ENCODE measurements around the gene MKNK2.
"Not testable (repeated sequence)": the region's sequence is repeated elsewhere in the genome, so short reads cannot be mapped to it uniquely, and the experiment has no call there.

MKNK2 gene

DNA sequence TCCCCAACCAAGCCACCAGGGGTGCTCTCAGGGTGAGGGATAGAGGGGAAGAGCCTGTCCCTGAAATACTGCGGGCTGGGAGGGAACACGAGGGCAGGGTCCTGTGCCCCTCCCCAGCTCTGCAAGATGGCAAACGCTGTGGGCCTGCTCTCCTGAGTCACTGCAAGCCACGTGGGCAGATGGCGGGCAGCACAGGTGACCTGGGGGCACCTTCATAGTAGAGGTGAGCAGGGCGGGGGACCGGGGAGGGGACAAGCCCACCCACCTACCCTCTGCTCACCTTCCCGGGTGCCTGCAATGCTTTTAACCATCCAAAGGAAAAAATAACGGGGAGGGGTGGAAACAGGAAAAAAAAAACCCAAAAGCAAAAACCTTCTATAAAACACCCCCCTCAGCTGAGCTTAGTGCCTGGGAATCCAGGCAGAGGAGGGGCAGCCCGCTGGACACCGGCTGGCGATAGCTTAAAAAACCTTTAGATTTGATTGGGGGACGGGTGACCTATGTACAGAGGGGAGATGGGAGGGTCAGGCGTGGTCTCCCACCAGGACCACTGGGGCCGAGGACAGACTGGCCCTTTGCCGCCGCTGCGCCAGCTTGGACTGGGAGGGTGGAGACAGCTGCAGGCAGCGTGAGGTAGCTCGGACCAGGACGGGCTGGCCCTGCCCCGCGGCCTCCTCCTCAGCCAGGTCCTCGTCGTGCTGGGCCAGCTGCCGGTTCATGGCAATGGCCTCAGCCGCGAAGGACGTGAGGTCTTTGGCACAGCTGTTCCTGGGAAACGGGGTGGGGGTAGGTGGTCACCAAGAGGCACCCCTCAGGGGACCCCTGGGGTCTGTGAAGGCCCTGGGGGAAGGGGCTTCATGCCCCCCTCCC lies 11.7 kb downstream of the MKNK2 start:
- no peaks in the 10 kb centered on the region for H3K27me3 ChIP-seq (ENCODE audit: low read depth, low read length)
- peaks cover 17 to 46% of the 10 kb centered on the region in 2 donors for H3K36me3 ChIP-seq (ENCODE audit: control insufficient read depth in 1 of 2, insufficient read depth in 2 of 2, low read length in 2 of 2)
- H3K4me3 ChIP-seq (ENCODE audit: low read depth in 1 of 2, low read length in 2 of 2), result no peak overlapping the region
- peaks cover 5 to 40% of the 10 kb centered on the region in 2 donors for H3K4me1 ChIP-seq (ENCODE audit: control insufficient read depth in 1 of 2, insufficient read depth in 2 of 2, low read length in 2 of 2)
- no peak overlapping the region for H3K27ac ChIP-seq (ENCODE audit: low read length)
- H3K9me3 ChIP-seq (ENCODE audit: control insufficient read depth in 1 of 2, low read length in 2 of 2), result peaks cover 0 to 8% of the 10 kb centered on the region in 2 donors

DNA sequence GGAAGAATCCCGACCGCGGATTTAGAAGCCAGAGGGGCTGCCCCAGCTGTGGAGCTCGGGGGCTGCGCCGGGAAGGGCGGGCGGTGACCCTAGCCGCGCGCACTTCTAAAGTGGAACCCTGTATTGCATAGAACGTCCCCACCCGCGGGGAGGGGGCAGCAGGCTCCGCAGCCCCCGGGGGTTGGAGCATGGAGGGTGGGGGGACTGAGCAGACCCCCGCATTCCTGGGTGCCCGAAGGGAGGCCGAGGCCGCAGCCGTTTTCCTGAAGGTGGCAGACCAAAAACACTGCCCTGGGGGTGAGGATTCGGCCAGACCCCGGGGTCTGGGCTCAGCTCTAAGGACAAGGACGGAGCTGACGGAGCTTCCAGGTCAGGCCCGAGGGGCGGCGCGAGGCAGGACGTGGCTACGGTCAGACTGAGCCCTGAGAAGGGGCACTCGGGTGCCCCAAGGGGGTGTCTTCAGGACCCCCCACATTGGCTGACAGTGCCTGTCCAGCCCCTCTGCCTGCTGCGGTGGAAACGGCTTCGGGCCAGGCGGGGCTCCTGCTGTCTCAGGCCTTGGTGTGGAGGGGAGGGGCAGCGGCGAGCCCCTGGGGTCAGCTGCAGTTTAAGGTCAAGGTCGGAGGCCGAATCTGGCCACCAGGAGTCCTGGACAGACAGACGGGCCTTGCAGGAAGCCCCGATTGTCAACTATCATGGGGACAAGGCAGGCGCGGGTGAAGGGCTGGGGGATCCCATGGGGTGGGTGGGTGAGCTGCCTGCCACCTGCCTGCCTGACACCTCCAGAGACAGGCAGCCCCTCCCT lies 12.6 kb downstream of the MKNK2 start:
- Histone ChIP-seq H3K4me3 (ENCODE audit: low read depth in 1 of 2, low read length in 2 of 2) (no peak overlapping the region), H3K36me3 (ENCODE audit: control insufficient read depth in 1 of 2, insufficient read depth in 2 of 2, low read length in 2 of 2) (peaks cover 17 to 45% of the 10 kb centered on the region in 2 donors), H3K4me1 (ENCODE audit: control insufficient read depth in 1 of 2, insufficient read depth in 2 of 2, low read length in 2 of 2) (peaks cover 5 to 32% of the 10 kb centered on the region in 2 donors), H3K9me3 (ENCODE audit: control insufficient read depth in 1 of 2, low read length in 2 of 2) (peaks cover 0 to 8% of the 10 kb centered on the region in 2 donors), H3K27me3 (ENCODE audit: low read depth, low read length) (no peaks in the 10 kb centered on the region), H3K27ac (ENCODE audit: low read length) (no peak overlapping the region)

DNA sequence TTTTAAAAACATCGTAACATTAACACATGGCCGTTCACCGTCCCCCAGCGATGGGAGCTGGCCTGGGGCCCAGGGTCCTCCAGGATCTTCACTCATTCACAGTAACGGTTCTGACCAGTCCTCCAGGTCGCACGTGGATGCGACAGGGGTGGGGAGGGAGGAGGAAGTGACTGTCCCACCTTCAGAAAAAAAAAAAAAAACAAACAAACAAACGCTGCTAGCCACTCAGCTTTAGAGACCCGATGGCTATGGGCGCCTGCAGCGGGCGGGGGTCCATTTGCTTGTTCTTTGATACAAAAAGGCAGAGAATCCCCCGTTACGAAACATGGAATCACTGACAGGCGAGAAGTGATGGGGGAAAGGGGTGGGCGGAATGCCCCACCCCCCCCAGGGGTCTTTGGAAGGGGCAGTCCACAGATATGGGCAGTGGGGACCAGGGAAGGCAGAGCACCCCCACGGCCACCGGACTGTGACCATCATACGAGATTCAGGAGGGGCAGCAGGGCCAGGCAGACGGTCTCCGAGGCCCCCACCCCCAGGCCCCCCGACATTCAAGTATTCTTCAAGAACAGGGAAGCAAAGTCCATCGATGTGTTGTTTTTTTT lies 13.3 kb downstream of the MKNK2 start:
- Histone ChIP-seq H3K4me3 (ENCODE audit: low read depth in 1 of 2, low read length in 2 of 2) (no peak overlapping the region), H3K27ac (ENCODE audit: low read length) (no peak overlapping the region), H3K9me3 (ENCODE audit: control insufficient read depth in 1 of 2, low read length in 2 of 2) (peaks cover 0 to 8% of the 10 kb centered on the region in 2 donors), H3K36me3 (ENCODE audit: control insufficient read depth in 1 of 2, insufficient read depth in 2 of 2, low read length in 2 of 2) (peaks cover 17 to 38% of the 10 kb centered on the region in 2 donors), H3K4me1 (ENCODE audit: control insufficient read depth in 1 of 2, insufficient read depth in 2 of 2, low read length in 2 of 2) (peaks cover 6 to 26% of the 10 kb centered on the region in 2 donors), H3K27me3 (ENCODE audit: low read depth, low read length) (no peaks in the 10 kb centered on the region)

DNA sequence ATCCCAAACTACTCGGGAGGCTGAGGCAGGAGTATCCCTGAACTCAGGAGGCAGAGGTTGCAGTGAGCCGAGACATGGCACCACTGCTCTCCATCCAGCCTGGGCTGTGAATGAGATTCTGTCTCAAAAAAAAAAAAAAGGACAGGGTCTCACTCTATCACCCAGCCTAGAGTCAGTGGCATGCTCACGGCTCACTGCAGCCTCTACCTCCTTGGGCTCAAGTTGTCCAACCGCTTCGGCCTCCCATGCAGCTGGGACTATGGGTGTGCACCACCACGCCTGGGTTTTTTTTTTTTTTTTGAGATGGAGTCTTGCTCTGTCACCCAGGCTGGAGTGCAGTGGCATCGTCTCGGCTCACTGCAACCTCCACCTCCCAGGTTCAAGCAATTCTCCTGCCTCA lies 14.6 kb downstream of the MKNK2 start:
- Histone ChIP-seq H3K27me3 (ENCODE audit: low read depth, low read length) (no peaks in the 10 kb centered on the region), H3K27ac (ENCODE audit: low read length) (no peak overlapping the region), H3K4me1 (ENCODE audit: control insufficient read depth in 1 of 2, insufficient read depth in 2 of 2, low read length in 2 of 2) (peaks cover 9 to 27% of the 10 kb centered on the region in 2 donors), H3K36me3 (ENCODE audit: control insufficient read depth in 1 of 2, insufficient read depth in 2 of 2, low read length in 2 of 2) (peaks cover 17 to 33% of the 10 kb centered on the region in 2 donors), H3K9me3 (ENCODE audit: control insufficient read depth in 1 of 2, low read length in 2 of 2) (peaks cover 0 to 8% of the 10 kb centered on the region in 2 donors), H3K4me3 (ENCODE audit: low read depth in 1 of 2, low read length in 2 of 2) (no peak overlapping the region)

DNA sequence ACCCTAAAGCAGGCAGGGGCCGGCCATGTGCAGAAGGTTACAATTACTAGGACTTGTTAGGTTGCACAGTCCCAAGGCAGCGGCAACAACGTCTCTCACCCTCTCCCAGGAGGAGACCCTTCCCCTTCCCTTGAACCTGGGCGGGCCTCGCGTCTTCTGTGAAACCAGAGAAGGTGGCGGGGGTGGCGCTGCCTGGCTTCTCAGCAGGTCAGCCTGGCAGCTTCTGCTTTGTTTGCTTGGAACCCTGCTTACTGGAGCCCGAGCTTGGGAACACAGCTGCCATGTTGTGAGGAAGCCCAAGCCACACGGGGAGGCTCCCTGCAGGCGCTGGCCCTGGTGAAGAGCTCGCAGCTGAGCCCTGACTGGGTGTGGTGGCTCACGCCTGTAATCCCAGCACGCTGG lies 15.5 kb downstream of the MKNK2 start:
- Histone ChIP-seq H3K9me3 (ENCODE audit: control insufficient read depth in 1 of 2, low read length in 2 of 2) (peaks cover 0 to 8% of the 10 kb centered on the region in 2 donors), H3K36me3 (ENCODE audit: control insufficient read depth in 1 of 2, insufficient read depth in 2 of 2, low read length in 2 of 2) (peaks cover 13 to 25% of the 10 kb centered on the region in 2 donors), H3K4me1 (ENCODE audit: control insufficient read depth in 1 of 2, insufficient read depth in 2 of 2, low read length in 2 of 2) (peaks cover 4 to 20% of the 10 kb centered on the region in 2 donors), H3K27ac (ENCODE audit: low read length) (no peak overlapping the region), H3K27me3 (ENCODE audit: low read depth, low read length) (no peaks in the 10 kb centered on the region), H3K4me3 (ENCODE audit: low read depth in 1 of 2, low read length in 2 of 2) (no peak overlapping the region)

DNA sequence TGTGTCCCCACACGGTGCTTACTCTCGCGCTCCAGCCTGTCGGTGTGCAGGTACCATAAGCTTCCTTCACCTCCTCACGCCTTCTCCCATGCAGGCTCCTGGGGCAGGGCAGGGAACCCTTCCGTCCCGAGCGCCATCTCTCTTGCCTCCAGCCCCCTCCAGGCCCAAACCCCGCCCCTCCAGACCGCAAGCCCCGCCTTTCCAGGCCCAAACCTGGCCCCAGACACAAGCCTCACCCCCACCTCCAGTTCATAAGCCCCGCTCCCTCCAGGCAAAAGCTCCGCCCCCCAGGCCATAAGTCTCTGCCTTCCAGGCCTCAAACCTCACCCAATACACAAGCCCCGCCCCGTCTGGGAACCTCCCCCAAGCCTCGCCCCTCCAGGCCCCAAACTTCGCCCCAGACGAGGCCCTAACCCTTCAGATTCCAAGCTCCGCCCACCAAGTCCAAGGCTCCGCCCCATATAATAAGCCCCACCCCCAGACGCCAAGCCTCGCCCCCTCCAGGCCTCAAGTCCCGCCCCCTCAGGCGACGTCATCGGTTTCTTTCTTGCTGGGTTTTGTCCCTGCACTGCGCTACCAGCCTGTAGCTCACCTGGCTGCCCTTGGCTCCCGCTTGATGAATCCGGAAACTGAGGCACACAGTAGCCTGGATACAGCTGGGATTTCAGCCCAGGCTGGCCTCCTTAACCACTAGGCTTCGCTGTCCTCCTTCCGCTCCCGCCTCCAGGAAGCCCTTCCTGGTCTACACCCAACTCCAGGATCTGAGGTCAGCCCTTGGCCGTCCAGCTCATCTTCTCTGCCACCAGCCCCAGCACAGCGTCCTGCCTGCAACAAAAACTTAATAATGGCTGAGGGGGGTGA lies 16.1 kb downstream of the MKNK2 start:
- H3K27ac ChIP-seq (ENCODE audit: low read length), result no peak overlapping the region
- H3K4me1 ChIP-seq (ENCODE audit: control insufficient read depth in 1 of 2, insufficient read depth in 2 of 2, low read length in 2 of 2), result peaks cover 4 to 15% of the 10 kb centered on the region in 2 donors
- H3K36me3 ChIP-seq (ENCODE audit: control insufficient read depth in 1 of 2, insufficient read depth in 2 of 2, low read length in 2 of 2), result peaks cover 8 to 18% of the 10 kb centered on the region in 2 donors
- H3K4me3 ChIP-seq (ENCODE audit: low read depth in 1 of 2, low read length in 2 of 2), result no peak overlapping the region
- H3K9me3 ChIP-seq (ENCODE audit: control insufficient read depth in 1 of 2, low read length in 2 of 2), result peaks cover 0 to 8% of the 10 kb centered on the region in 2 donors
- H3K27me3 ChIP-seq (ENCODE audit: low read depth, low read length), result no peaks in the 10 kb centered on the region

DNA sequence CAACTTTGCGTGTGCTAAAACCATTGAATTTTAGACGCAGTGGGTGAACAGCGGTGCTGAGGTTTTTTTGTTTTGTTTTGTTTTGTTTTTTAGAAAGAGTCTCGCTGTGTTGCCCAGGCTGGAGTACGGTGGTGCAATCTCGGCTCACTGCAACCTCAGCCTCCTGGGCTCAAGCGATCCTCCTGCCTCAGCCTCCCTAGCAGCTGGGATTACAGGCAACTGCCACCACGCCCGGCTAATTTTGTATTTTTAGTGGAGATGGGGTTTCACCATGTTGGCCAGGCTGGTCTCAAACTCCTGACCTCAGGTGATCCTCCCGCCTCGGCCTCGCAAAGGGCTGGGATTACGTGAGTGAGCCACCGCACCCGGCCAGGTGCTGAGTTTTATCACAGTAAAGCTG lies 16.8 kb downstream of the MKNK2 start:
- H3K4me3 ChIP-seq (ENCODE audit: low read depth in 1 of 2, low read length in 2 of 2), result not testable (repeated sequence)
- peaks cover 4 to 15% of the 10 kb centered on the region in 2 donors for H3K4me1 ChIP-seq (ENCODE audit: control insufficient read depth in 1 of 2, insufficient read depth in 2 of 2, low read length in 2 of 2)

DNA sequence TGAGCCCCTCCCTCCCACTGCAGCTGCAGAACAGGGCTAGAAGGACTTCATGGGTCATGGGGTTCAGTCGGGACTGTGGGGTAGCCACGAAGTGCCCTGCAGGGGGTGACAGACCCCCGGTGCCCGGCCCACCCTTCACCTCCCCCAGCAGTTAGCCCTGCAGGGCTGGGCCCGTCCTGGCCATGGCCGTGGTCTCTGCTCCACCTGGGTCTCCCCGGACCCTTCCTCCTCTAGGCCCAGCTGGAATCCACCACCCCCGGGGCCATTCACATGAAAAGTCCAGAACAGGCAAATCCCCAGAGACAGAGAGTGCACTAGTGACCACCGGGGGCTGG lies 17.3 kb downstream of the MKNK2 start:
- Histone ChIP-seq H3K4me1 (ENCODE audit: control insufficient read depth in 1 of 2, insufficient read depth in 2 of 2, low read length in 2 of 2) (peaks cover 4 to 15% of the 10 kb centered on the region in 2 donors), H3K4me3 (ENCODE audit: low read depth in 1 of 2, low read length in 2 of 2) (no peak overlapping the region), H3K36me3 (ENCODE audit: control insufficient read depth in 1 of 2, insufficient read depth in 2 of 2, low read length in 2 of 2) (peaks cover 0 to 7% of the 10 kb centered on the region in 2 donors), H3K27me3 (ENCODE audit: low read depth, low read length) (no peaks in the 10 kb centered on the region), H3K9me3 (ENCODE audit: control insufficient read depth in 1 of 2, low read length in 2 of 2) (peaks cover 0 to 8% of the 10 kb centered on the region in 2 donors), H3K27ac (ENCODE audit: low read length) (no peak overlapping the region)

More for the DNA sequence above, 16.8 kb downstream of the MKNK2 start:
- H3K9me3 ChIP-seq (ENCODE audit: control insufficient read depth in 1 of 2, low read length in 2 of 2); H3K27me3 ChIP-seq (ENCODE audit: low read depth, low read length); H3K27ac ChIP-seq (ENCODE audit: low read length): not testable (repeated sequence)
- peaks cover 4 to 11% of the 10 kb centered on the region in 2 donors for H3K36me3 ChIP-seq (ENCODE audit: control insufficient read depth in 1 of 2, insufficient read depth in 2 of 2, low read length in 2 of 2)

DNA sequence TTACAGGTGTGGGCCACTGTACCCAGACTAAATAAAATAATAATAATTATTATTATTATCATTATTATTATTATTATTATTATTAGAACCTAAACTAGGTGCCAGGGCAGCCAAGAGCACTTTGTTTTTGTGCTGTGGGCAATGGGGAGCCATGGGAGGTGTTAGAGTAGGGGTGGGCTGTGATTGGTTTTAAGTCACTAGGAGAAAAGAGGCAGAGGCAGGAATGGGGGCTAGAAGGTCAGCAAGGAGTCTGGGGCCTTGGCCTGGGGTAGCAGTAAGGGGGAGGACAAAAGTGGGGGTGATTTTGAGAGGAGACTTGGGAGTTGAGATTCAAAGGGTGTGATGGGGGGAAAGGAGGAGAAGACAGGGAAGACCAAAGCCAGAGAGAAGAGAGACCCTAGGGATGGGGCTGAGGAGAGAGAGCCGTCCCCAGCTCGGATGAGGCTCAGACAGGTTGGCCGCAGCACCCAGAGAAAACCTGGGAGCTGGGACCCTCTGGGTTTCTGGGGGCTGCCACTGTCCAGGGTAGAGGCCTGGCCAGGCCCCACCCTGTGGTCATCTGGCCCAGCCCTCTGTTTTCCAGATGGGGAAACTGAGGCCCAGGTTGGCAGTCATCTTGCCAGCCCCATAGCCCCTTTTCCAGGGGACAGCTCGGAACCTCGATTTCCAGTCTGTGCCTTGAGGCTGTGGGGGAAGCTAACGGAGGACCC lies 17.8 kb downstream of the MKNK2 start:
- H3K4me1 ChIP-seq (ENCODE audit: control insufficient read depth in 1 of 2, insufficient read depth in 2 of 2, low read length in 2 of 2), result peaks cover 7 to 15% of the 10 kb centered on the region in 2 donors
- H3K27me3 ChIP-seq (ENCODE audit: low read depth, low read length), result no peaks in the 10 kb centered on the region
- peaks cover 0 to 2% of the 10 kb centered on the region in 2 donors for H3K36me3 ChIP-seq (ENCODE audit: control insufficient read depth in 1 of 2, insufficient read depth in 2 of 2, low read length in 2 of 2)
- no peak overlapping the region for H3K4me3 ChIP-seq (ENCODE audit: low read depth in 1 of 2, low read length in 2 of 2)
- H3K27ac ChIP-seq (ENCODE audit: low read length), result no peak overlapping the region
- peaks cover 0 to 8% of the 10 kb centered on the region in 2 donors for H3K9me3 ChIP-seq (ENCODE audit: control insufficient read depth in 1 of 2, low read length in 2 of 2)

DNA sequence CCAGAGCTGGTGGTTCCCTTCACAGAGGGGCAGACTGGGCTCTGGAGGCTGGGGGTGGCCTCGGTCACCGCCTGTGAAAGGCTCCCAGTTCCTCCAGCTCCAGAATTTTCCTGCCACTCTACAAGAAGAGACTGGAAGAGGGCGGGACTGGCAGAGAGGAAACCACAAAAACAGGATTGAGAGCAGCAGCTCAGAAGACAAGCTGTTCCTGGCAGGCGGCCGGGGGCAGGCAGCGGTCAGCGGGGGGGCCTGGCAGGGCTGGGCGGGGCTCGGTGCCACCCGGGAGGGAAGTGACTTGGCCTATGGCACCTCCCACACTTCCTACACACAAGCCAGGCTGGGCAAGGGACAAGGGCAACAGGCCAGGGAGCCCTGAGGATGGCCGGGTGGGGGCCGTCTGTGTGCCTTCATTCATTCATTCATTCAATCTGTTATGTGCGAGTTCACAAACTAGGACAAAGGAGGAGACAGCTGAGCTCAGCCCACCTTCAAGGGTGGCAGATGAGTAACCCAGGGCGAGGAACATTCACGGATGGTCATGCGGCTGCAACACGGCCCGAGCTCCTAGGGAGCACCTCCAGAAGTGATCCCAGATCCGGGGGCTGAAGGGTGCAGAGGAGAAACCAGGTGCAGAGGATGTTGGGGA lies 18.6 kb downstream of the MKNK2 start:
- no peaks in the 10 kb centered on the region for H3K27me3 ChIP-seq (ENCODE audit: low read depth, low read length)
- H3K27ac ChIP-seq (ENCODE audit: low read length), result peak overlapping the region; percentile 64
- no peaks in the 10 kb centered on the region for H3K36me3 ChIP-seq (ENCODE audit: control insufficient read depth in 1 of 2, insufficient read depth in 2 of 2, low read length in 2 of 2)
- H3K4me1 ChIP-seq (ENCODE audit: control insufficient read depth in 1 of 2, insufficient read depth in 2 of 2, low read length in 2 of 2), result peaks cover 7 to 15% of the 10 kb centered on the region in 2 donors
- peaks cover 0 to 8% of the 10 kb centered on the region in 2 donors for H3K9me3 ChIP-seq (ENCODE audit: control insufficient read depth in 1 of 2, low read length in 2 of 2)
- H3K4me3 ChIP-seq (ENCODE audit: low read depth in 1 of 2, low read length in 2 of 2), result peak overlapping the region; percentile 11 to 39

All from muscle layer of duodenum (tissue), 2 donors.